Stomach (tissue), 9 donors: ENCODE data around the gene FCF1. TPM values are rescaled to one million over a fixed set of nuclear protein-coding genes. Genes with fewer than 3 reads are reported as not detected.

Source experiments
- DNase-seq, 2 donors: peaks; one replicate each; pipeline versions ENCODE4 v3.0.0 to v3.0.0-alpha.2; 2013 to 2019
- H3K27ac ChIP-seq, 5 donors: fragments of 200-600 bp in 4 of 5; sonication (generic) in 4 of 5; one replicate each; pipeline ENCODE4 v1.5.1; 2013 to 2019; ENCODE audit warnings: mild to moderate bottlenecking in 1 of 5, moderate library complexity in 1 of 5
- H3K27me3 ChIP-seq, 3 donors: fragments of 200-600 bp; sonication (generic); one replicate each; pipeline ENCODE4 v1.5.1; 2017 to 2019; ENCODE audit warnings: mixed run types in 1 of 3
- H3K36me3 ChIP-seq, 4 donors: fragments of 200-600 bp; sonication (generic); 1 replicate in 3 of 4; 2 replicates in 1 of 4; pipeline ENCODE4 v1.5.1; 2016 to 2019
- H3K4me1 ChIP-seq, 4 donors: fragments of 200-600 bp; sonication (generic); one replicate each; pipeline ENCODE4 v1.5.1; 2016 to 2019
- H3K4me3 ChIP-seq, 4 donors: fragments of 200-600 bp; sonication (generic) in 3 of 4; one replicate each; pipeline ENCODE4 v1.5.1; 2016 to 2019; ENCODE audit warnings: mild to moderate bottlenecking in 1 of 4
- H3K9me3 ChIP-seq, 4 donors: fragments of 200-600 bp; sonication (generic); one replicate each; pipeline ENCODE4 v1.5.1; 2016 to 2019
- EP300 ChIP-seq: sonication (generic); formaldehyde crosslinking; IDR thresholded peaks from one replicate; pipeline ENCODE4 v1.6.1; 2017; ENCODE audit warnings: antibody characterized with exemption
- POLR2A ChIP-seq, 4 donors: fragments of 450-650 bp; IDR thresholded peaks; one replicate each; pipeline ENCODE4 v1.6.1; 2016; ENCODE audit warnings: antibody characterized with exemption in 4 of 4, control low read depth in 2 of 4, mild to moderate bottlenecking in 1 of 4, moderate library complexity in 1 of 4
- POLR2AphosphoS5 ChIP-seq, 3 donors: sonication (generic); formaldehyde crosslinking; IDR thresholded peaks; one replicate each; pipeline ENCODE4 v1.6.1; 2016; ENCODE audit warnings: antibody characterized with exemption in 3 of 3
- WGBS, 5 donors: extraction: QIAGEN DNeasy Blood & Tissue Kit in 3 of 5; methylation state at CpG; one replicate each; pipeline versions ENCODE4 v1.1.5 to v1.1.7; 2013 to 2018; 5-methylcytosine and 5-hydroxymethylcytosine counted together
- intact Hi-C: fragments of 100-400 bp; cut with DNase I; formaldehyde crosslinking; loops from one replicate; pipeline ENCODE4 v1.15.1; 2023; ENCODE audit warnings: low total_unique reads
- polyA plus RNA-seq, 3 donors: library from polyadenylated mRNA; stranded (reverse); fragments of 200-250 nt; gene quantifications; one replicate each; pipeline ENCODE4 v1.2.3, GENCODE V29; 2013
- total RNA-seq, 5 donors: library from RNA; depleted of rRNA; stranded (reverse); fragments of >200 nt; gene quantifications; one replicate each; pipeline versions ENCODE4 v1.1.0 to v1.2.3, GENCODE V29; 2014 to 2016
- TF ChIP-seq, protein P1 (sequence below), 7 experiments: fragments of 450-650 bp in 4 of 7; fragments of 200-600 bp in 3 of 7; sonication (generic) in 3 of 7; IDR thresholded peaks; one replicate each; pipeline ENCODE4 v1.5.1; 2016 to 2019; ENCODE audit warnings: antibody characterized with exemption in 7 of 7, control low read depth in 2 of 7, mild to moderate bottlenecking in 1 of 7
- donor health status: healthy with polysubstance abuse.
- donor health status: Bipolar disorder and iron deficiency.
- donor health status: healthy.

FCF1 gene
- total and polyA plus RNA-seq, 8 donors = 0.58 to 41.1 (median 16.0) TPM

DNA sequence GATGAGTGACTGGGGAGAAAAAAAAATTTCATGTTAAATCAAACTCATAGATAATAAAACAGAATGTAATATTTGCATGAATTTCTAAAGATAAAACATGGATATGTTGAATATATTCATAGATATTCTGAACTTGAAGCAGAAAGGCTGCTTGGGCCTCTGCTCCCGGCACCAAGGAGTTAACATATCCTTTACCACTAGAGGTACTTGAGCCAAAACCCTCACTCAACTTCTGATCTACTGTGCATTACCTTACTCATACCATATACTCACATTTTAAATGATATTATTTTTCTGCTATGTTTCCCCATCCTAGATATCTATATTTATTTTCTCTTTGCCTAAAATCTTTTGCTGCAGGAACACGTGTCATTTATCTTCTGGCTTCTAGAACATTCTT, 15.0 kb upstream of the FCF1 start:
- no peak for TF ChIP-seq EP300
- no peak for TF ChIP-seq POLR2A (IDR thresholded peaks at IDR 0.05)
- TF ChIP-seq, protein P1, sequence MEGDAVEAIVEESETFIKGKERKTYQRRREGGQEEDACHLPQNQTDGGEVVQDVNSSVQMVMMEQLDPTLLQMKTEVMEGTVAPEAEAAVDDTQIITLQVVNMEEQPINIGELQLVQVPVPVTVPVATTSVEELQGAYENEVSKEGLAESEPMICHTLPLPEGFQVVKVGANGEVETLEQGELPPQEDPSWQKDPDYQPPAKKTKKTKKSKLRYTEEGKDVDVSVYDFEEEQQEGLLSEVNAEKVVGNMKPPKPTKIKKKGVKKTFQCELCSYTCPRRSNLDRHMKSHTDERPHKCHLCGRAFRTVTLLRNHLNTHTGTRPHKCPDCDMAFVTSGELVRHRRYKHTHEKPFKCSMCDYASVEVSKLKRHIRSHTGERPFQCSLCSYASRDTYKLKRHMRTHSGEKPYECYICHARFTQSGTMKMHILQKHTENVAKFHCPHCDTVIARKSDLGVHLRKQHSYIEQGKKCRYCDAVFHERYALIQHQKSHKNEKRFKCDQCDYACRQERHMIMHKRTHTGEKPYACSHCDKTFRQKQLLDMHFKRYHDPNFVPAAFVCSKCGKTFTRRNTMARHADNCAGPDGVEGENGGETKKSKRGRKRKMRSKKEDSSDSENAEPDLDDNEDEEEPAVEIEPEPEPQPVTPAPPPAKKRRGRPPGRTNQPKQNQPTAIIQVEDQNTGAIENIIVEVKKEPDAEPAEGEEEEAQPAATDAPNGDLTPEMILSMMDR (IDR thresholded peaks at IDR 0.05) = no peak
- TF ChIP-seq POLR2AphosphoS5 (IDR thresholded peaks at IDR 0.05) = no peak
- H3K36me3 ChIP-seq = peaks cover 5 to 23% (median 16%) of the 10 kb centered on the region in 4 donors
- H3K27me3 ChIP-seq = no peaks in the 10 kb centered on the region
- H3K4me3 ChIP-seq = no peak overlapping the region
- H3K4me1 ChIP-seq = no peaks in the 10 kb centered on the region
- 82 to 97% (median 91%) methylated on average over 2 of the region's 2 CpGs for WGBS, 5 donors
- H3K9me3 ChIP-seq = peaks cover 0 to 7% (median 4%) of the 10 kb centered on the region in 4 donors
- intact Hi-C loops = no loop called here
- H3K27ac ChIP-seq = no peak overlapping the region
- DNase-seq = no peak

DNA sequence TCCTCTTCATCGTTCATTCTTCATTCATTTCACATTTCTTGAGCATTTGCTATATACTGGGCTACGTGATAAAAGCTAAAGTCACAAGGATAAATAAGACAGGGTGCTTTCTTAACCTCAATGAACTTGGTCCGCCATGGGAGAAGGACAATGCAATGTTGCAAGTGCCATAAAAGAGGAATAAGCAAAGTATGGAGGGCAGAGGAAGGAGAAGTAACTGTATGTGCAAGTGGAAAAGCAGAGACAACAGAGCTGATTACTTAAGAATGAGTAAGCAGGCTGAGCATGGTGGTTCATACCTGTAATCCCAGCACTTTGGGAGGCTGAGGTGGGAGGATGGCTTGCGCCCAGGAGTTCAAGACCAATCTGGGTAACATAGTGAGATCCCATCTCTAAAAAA, 14.5 kb upstream of the FCF1 start:
- Histone ChIP-seq H3K27ac (no peak overlapping the region), H3K27me3 (no peaks in the 10 kb centered on the region), H3K36me3 (peaks cover 5 to 23% (median 16%) of the 10 kb centered on the region in 4 donors), H3K4me3 (no peak overlapping the region), H3K9me3 (peaks cover 0 to 7% (median 4%) of the 10 kb centered on the region in 4 donors), H3K4me1 (no peaks in the 10 kb centered on the region)
- no peak for DNase-seq
- TF ChIP-seq POLR2A (IDR thresholded peaks at IDR 0.05) (no peak), POLR2AphosphoS5 (IDR thresholded peaks at IDR 0.05) (no peak), EP300 (no peak)
- TF ChIP-seq, protein P1 (IDR thresholded peaks at IDR 0.05) = no peak
- intact Hi-C loops = no loop called here
- WGBS, 5 donors = 89 to 96% (median 94%) methylated on average over 4 of the region's 4 CpGs

DNA sequence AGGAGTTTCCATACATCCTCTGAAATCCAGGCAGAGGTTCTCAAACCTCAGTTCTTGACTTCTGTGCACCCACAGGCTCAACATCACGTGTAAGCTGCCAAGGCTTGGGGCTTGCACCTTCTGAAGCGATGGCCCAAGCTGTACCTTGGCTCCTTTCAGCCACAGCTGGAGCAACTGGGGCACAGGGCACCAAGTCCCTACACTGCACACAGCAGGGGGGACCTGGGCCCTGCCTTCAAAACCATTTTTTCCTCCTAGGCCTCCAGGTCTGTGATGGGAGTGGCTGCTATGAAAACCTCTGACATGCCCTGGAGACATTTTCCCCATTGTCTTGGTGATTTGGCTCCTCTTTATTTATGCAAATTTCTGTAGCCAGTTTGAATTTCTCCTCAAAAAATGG, 10.7 kb upstream of the FCF1 start:
- H3K27ac ChIP-seq = no peak overlapping the region
- TF ChIP-seq EP300 (no peak), POLR2AphosphoS5 (IDR thresholded peaks at IDR 0.05) (no peak)
- no peak for DNase-seq
- no peak overlapping the region for H3K4me3 ChIP-seq
- WGBS, 5 donors = 90 to 100% (median 100%) methylated on average over 2 of the region's 2 CpGs
- H3K4me1 ChIP-seq = peaks cover 0 to 13% (median 5%) of the 10 kb centered on the region in 4 donors
- intact Hi-C loops = no loop called here
- H3K27me3 ChIP-seq = no peaks in the 10 kb centered on the region
- H3K36me3 ChIP-seq = peaks cover 5 to 12% (median 8%) of the 10 kb centered on the region in 4 donors
- H3K9me3 ChIP-seq = peaks cover 0 to 7% (median 4%) of the 10 kb centered on the region in 4 donors

DNA sequence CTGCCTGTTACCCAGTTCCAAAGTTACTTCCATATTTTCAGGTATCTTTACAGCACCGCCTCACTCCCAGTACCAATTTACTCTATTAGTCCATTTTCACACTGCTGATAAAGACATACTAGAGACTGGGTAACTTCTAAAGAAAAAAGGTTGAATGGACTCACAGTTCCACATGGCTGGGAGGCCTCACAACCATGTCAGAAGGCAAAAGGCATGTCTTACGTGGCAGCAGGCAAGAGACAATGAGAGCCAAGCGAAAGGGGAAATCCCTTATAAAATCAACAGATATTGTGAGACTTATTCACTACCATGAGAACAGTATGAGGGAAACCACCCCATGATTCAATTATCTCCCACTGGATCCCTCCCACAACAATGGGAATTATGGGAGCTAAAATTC, 9.9 kb upstream of the FCF1 start:
- no peak overlapping the region for H3K4me3 ChIP-seq
- peaks cover 0 to 7% (median 4%) of the 10 kb centered on the region in 4 donors for H3K9me3 ChIP-seq
- no peak for DNase-seq
- peaks cover 0 to 7% (median 1%) of the 10 kb centered on the region in 4 donors for H3K36me3 ChIP-seq
- TF ChIP-seq EP300 = no peak
- TF ChIP-seq POLR2A (IDR thresholded peaks at IDR 0.05) = no peak
- TF ChIP-seq, protein P1 (IDR thresholded peaks at IDR 0.05) = no peak
- TF ChIP-seq POLR2AphosphoS5 (IDR thresholded peaks at IDR 0.05) = no peak
- 93 to 96% (median 94%) methylated on average over 3 of the region's 3 CpGs for WGBS, 5 donors
- no peak overlapping the region for H3K27ac ChIP-seq
- H3K27me3 ChIP-seq = no peaks in the 10 kb centered on the region
- H3K4me1 ChIP-seq = peaks cover 0 to 13% (median 5%) of the 10 kb centered on the region in 4 donors
- intact Hi-C loops = no loop called here

DNA sequence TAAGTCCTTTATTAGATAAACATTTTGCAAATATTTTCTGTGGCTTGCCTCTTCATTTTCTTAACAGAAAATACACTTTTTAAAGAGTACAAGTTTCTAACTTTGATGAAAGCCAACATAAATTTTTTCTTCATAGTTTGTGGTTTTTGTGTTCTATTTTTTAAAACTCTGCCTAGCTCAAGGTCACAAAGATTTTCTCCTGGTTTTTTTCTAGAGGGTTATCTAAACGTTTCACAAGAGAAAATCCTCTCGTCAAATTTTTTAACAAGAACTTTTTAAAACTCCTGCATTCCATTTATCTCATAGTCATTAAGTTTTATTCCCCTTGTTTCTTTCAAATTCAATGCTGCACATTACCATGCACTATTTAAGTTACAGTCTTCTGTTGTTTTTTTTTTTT, 8.3 kb upstream of the FCF1 start:
- Histone ChIP-seq H3K4me3 (no peak overlapping the region), H3K27ac (no peak overlapping the region), H3K36me3 (peaks cover 0 to 7% (median 0%) of the 10 kb centered on the region in 4 donors), H3K9me3 (peaks cover 0 to 7% (median 4%) of the 10 kb centered on the region in 4 donors), H3K4me1 (peaks cover 0 to 24% (median 10%) of the 10 kb centered on the region in 4 donors), H3K27me3 (no peaks in the 10 kb centered on the region)
- intact Hi-C loops = no loop called here
- 54 to 74% (median 58%) methylated on average over 2 of the region's 2 CpGs for WGBS, 5 donors
- no peak for TF ChIP-seq EP300
- DNase-seq = no peak
